Ishikawa (cell line): ENCODE data around the gene RIPOR3.

Source experiments
- CEBPB ChIP-seq: IDR thresholded peaks from 2 replicates; pipeline ENCODE4 v1.6.1; 2012
- CREB1 ChIP-seq: IDR thresholded peaks from 2 replicates; pipeline ENCODE4 v1.6.1; 2012; ENCODE audit warnings: low read depth
- EGR1 ChIP-seq: IDR thresholded peaks from 2 replicates; pipeline ENCODE4 v1.6.1; 2012
- EP300 ChIP-seq: IDR thresholded peaks from 2 replicates; pipeline ENCODE4 v1.6.1; 2012; ENCODE audit warnings: borderline replicate concordance
- FOXM1 ChIP-seq: IDR thresholded peaks from 2 replicates; pipeline ENCODE4 v1.6.1; 2012; ENCODE audit warnings: low read depth, borderline replicate concordance
- MAX ChIP-seq: IDR thresholded peaks from 2 replicates; pipeline ENCODE4 v1.6.1; 2012
- NFIC ChIP-seq: IDR thresholded peaks from 2 replicates; pipeline ENCODE4 v1.6.1; 2012
- RAD21 ChIP-seq: IDR thresholded peaks from 2 replicates; pipeline ENCODE4 v1.6.1; 2012; ENCODE audit warnings: low read depth
- REST ChIP-seq: IDR thresholded peaks from 2 replicates; pipeline ENCODE4 v1.6.1; 2012; ENCODE audit warnings: low read depth, mild to moderate bottlenecking
- TAF1 ChIP-seq: IDR thresholded peaks from 2 replicates; pipeline ENCODE4 v1.6.1; 2012; ENCODE audit warnings: low read depth, mild to moderate bottlenecking
- TCF12 ChIP-seq: IDR thresholded peaks from 2 replicates; pipeline ENCODE4 v1.6.1; 2012; ENCODE audit warnings: low read depth
- TEAD4 ChIP-seq: IDR thresholded peaks from 2 replicates; pipeline ENCODE4 v1.6.1; 2012
- USF1 ChIP-seq: IDR thresholded peaks from 2 replicates; pipeline ENCODE4 v1.6.1; 2012
- YY1 ChIP-seq: IDR thresholded peaks from 2 replicates; pipeline ENCODE4 v1.6.1; 2012; ENCODE audit warnings: low read depth
- ZBTB7A ChIP-seq: IDR thresholded peaks from 2 replicates; pipeline ENCODE4 v1.6.1; 2012; ENCODE audit warnings: low read depth

RIPOR3 gene

GRCh38 chr20:50608750-50609104 lies 82.6 kb downstream of the RIPOR3 start:
- TF ChIP-seq MAX (no peak), TAF1 (no peak), NFIC (no peak), ZBTB7A (no peak), YY1 (no peak), EGR1 (no peak), REST (no peak), FOXM1 (no peak), USF1 (no peak), TEAD4 (no peak), CEBPB (no peak), RAD21 (no peak), TCF12 (no peak), EP300 (no peak), CREB1 (no peak)

GRCh38 chr20:50607850-50608749 lies 83.2 kb downstream of the RIPOR3 start:
- TF ChIP-seq TCF12 (no peak), EGR1 (no peak), CEBPB (no peak), REST (no peak), RAD21 (no peak), TAF1 (no peak), FOXM1 (no peak), NFIC (no peak), EP300 (no peak), USF1 (no peak), ZBTB7A (no peak), CREB1 (no peak), TEAD4 (no peak)

GRCh38 chr20:50607436-50607835 lies 83.9 kb downstream of the RIPOR3 start:
- TF ChIP-seq EP300 (no peak), CREB1 (no peak), TCF12 (no peak), ZBTB7A (no peak), FOXM1 (no peak), NFIC (no peak), USF1 (no peak), REST (no peak), MAX (no peak), RAD21 (no peak), CEBPB (no peak), YY1 (no peak), EGR1 (no peak), TAF1 (no peak), TEAD4 (no peak)
